Measurements from ENCODE around the gene POU3F2. TPM values are rescaled to one million over a fixed set of nuclear protein-coding genes. Genes with fewer than 3 reads are reported as not detected.

Gene POU3F2
- not detected for total RNA-seq
- total RNA-seq (2013): not detected

DNA sequence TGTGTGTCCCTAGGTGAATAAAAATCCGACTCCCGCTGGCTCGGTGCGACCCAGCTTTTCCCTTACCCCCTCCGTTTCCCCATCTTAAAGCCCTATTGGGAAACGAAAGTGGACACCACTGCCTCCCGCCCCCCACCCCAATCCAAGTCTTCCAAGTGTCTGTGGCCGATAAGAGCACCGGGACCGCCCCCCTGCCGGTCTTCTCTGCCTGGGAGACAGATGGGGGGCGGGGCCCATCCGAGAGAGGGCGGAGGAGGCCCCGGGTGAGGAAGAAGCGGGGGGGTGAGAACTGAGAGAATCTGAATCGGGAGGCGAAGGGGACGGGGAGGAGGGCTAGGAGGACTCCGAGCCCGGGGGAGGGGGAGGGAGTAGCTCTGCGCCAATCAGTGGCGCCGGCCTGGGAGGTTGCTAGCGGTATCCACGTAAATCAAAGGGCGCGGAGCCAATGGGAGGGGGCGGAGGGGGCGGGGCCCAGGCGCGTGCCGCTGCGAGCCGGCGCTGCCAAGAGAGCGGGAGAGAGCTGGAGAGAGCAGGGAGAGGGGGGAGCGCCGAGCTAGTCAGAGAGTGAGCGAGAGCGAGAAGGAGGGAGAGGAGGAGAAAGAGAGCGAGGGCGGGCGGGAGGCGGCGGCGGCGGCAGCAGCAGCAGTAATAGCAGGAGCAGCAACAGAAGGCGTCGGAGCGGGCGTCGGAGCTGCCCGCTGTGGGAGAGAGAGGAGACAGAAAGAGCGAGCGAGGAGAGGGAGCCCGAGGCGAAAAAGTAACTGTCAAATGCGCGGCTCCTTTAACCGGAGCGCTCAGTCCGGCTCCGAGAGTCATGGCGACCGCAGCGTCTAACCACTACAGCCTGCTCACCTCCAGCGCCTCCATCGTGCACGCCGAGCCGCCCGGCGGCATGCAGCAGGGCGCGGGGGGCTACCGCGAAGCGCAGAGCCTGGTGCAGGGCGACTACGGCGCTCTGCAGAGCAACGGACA lies at the start of gene POU3F2:
Gene POU3F2 (plus strand): TSS at position 515 of the 972 bp plus-strand sequence. CDS start 300 bp downstream, at position 815.
- Mint-ChIP-seq H3K36me3 (no peaks in the 10 kb centered on the region), H3K27me3 (ENCODE audit: low read depth in 2 of 2) (peaks cover 67 to 77% of the 10 kb centered on the region in 2 donors), H3K27ac (peak within 1 kb of the TSS; percentile 21 to 72), H3K9me3 (no peaks in the 10 kb centered on the region), H3K4me1 (peaks cover 31 to 47% of the 10 kb centered on the region in 2 donors), H3K4me3 (peak within 1 kb of the TSS; percentile 96)
- H3K27ac ChIP-seq (ENCODE audit: low read length): no peak within 1 kb of the TSS
- no peaks in the 10 kb centered on the region for H3K36me3 ChIP-seq (ENCODE audit: control insufficient read depth, insufficient read depth, low read length)
- peak; percentile 23 to 76 for DNase-seq
- H3K9me3 ChIP-seq (ENCODE audit: control insufficient read depth, insufficient read depth, low read length): no peaks in the 10 kb centered on the region
- peaks cover 78% of the 10 kb centered on the region for H3K27me3 ChIP-seq (ENCODE audit: control insufficient read depth, insufficient read depth, low read length)
- WGBS (ENCODE audit: insufficient coverage): under 1% methylated on average over 82 of the region's 83 CpGs
- intact Hi-C loops (cut with micrococcal nuclease): no loop called here
- no peak for TF ChIP-seq CTCF (IDR thresholded peaks at IDR 0.05)
- H3K4me3 ChIP-seq (ENCODE audit: low read length): peak within 1 kb of the TSS; percentile 51
- ATAC-seq: peak; percentile 68 to 77 (median 71)
- peaks cover 46% of the 10 kb centered on the region for H3K4me1 ChIP-seq (ENCODE audit: control insufficient read depth, insufficient read depth, low read length)

GRCh38 chr6:98787435-98787834 lies 46.9 kb upstream of the POU3F2 start:
- Histone ChIP-seq H3K4me1 (ENCODE audit: control insufficient read depth, insufficient read depth, low read length) (no peaks in the 10 kb centered on the region), H3K36me3 (ENCODE audit: control insufficient read depth, insufficient read depth, low read length) (no peaks in the 10 kb centered on the region), H3K4me3 (ENCODE audit: low read length) (no peak overlapping the region), H3K27ac (ENCODE audit: low read length) (no peak overlapping the region), H3K27me3 (ENCODE audit: control insufficient read depth, insufficient read depth, low read length) (no peaks in the 10 kb centered on the region), H3K9me3 (ENCODE audit: control insufficient read depth, insufficient read depth, low read length) (no peaks in the 10 kb centered on the region)
- no peak for ATAC-seq
- H3K27ac Mint-ChIP-seq: no peak overlapping the region
- H3K9me3 Mint-ChIP-seq: peaks cover 0 to 2% of the 10 kb centered on the region in 2 donors
- peaks cover 8 to 14% of the 10 kb centered on the region in 2 donors for H3K27me3 Mint-ChIP-seq (ENCODE audit: low read depth in 2 of 2)
- 76% methylated on average over 8 of the region's 8 CpGs for WGBS (ENCODE audit: insufficient coverage)
- intact Hi-C loops (cut with micrococcal nuclease): no loop called here
- TF ChIP-seq CTCF (IDR thresholded peaks at IDR 0.05): no peak
- H3K4me3 Mint-ChIP-seq: no peak overlapping the region
- no peaks in the 10 kb centered on the region for H3K4me1 Mint-ChIP-seq
- DNase-seq: no peak
- no peaks in the 10 kb centered on the region for H3K36me3 Mint-ChIP-seq

DNA sequence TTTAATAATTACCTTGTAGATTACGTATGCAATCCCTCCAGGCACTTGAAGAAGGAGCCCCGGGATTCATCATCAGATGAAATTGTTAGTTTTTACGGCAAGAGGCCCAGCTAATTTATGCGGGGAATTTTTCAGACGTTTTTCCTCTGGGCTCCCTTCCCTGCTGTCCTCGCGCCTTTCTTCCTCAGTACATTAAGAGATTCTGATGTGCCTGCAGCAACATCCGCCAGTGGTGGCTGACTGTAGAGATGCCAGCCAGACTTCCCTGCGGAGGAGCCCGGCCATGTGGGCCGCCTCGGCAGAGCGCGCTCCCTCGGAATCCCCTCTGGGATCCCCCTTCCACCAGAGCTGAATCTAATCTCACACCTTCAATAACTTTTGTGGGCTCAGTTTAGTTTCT lies 46.4 kb upstream of the POU3F2 start:
- H3K27me3 ChIP-seq (ENCODE audit: control insufficient read depth, insufficient read depth, low read length): no peaks in the 10 kb centered on the region
- H3K4me1 ChIP-seq (ENCODE audit: control insufficient read depth, insufficient read depth, low read length): no peaks in the 10 kb centered on the region
- no peak for TF ChIP-seq CTCF (IDR thresholded peaks at IDR 0.05)
- DNase-seq: no peak
- intact Hi-C loops (cut with micrococcal nuclease): no loop called here
- no peaks in the 10 kb centered on the region for H3K36me3 Mint-ChIP-seq
- peaks cover 8 to 12% of the 10 kb centered on the region in 2 donors for H3K27me3 Mint-ChIP-seq (ENCODE audit: low read depth in 2 of 2)
- H3K27ac Mint-ChIP-seq: no peak overlapping the region
- no peaks in the 10 kb centered on the region for H3K9me3 ChIP-seq (ENCODE audit: control insufficient read depth, insufficient read depth, low read length)
- H3K27ac ChIP-seq (ENCODE audit: low read length): no peak overlapping the region
- ATAC-seq: no peak
- no peak overlapping the region for H3K4me3 ChIP-seq (ENCODE audit: low read length)
- no peaks in the 10 kb centered on the region for H3K4me1 Mint-ChIP-seq
- peaks cover 0 to 2% of the 10 kb centered on the region in 2 donors for H3K9me3 Mint-ChIP-seq
- no peak overlapping the region for H3K4me3 Mint-ChIP-seq
- H3K36me3 ChIP-seq (ENCODE audit: control insufficient read depth, insufficient read depth, low read length): no peaks in the 10 kb centered on the region
- WGBS (ENCODE audit: insufficient coverage): 55% methylated on average over 15 of the region's 15 CpGs
